DMS 273 (cell line): Measurements from ENCODE around the gene NBEA.
"Not testable (repeated sequence)": the region's sequence is repeated elsewhere in the genome, so short reads cannot be mapped to it uniquely, and the experiment has no call there.

Experiments used
- DNase-seq: peaks from one replicate; lab custom pipeline; 2025; ENCODE audit not compliant: unreplicated experiment; lab: John Stamatoyannopoulos, UW

NBEA gene

GRCh38 chr13:35621989-35622388 is 679.9 kb downstream of the NBEA start:
- no peak for DNase-seq

GRCh38 chr13:35629026-35629425 is 687.0 kb downstream of the NBEA start:
- DNase-seq, result peak; percentile 48

GRCh38 chr13:35630551-35631275 is 688.6 kb downstream of the NBEA start:
- peak; percentile 71 for DNase-seq

GRCh38 chr13:35631666-35632065 is 689.6 kb downstream of the NBEA start:
- DNase-seq, result no peak

GRCh38 chr13:35643625-35644024 is 701.6 kb downstream of the NBEA start:
- no peak for DNase-seq

GRCh38 chr13:35646056-35646774 is 704.1 kb downstream of the NBEA start:
- DNase-seq, result no peak

GRCh38 chr13:35648201-35648600 is 706.1 kb downstream of the NBEA start:
- DNase-seq, result no peak

- DNase-seq, result no peak
Measured at GRCh38 chr13:35649162-35649561, 707.1 kb downstream of the NBEA start.

GRCh38 chr13:35659796-35660195 is 717.7 kb downstream of the NBEA start:
- DNase-seq, result no peak

- DNase-seq, result no peak
Measured at GRCh38 chr13:35664747-35665146, 722.7 kb downstream of the NBEA start.

GRCh38 chr13:35669321-35669720 is 727.3 kb downstream of the NBEA start:
- DNase-seq, result no peak

GRCh38 chr13:35672611-35673010 is 730.5 kb downstream of the NBEA start:
- peak; percentile 85 for DNase-seq

GRCh38 chr13:35675651-35676050 is 733.6 kb downstream of the NBEA start:
- DNase-seq, result peak; percentile 76

- DNase-seq, result not testable (repeated sequence)
Measured at GRCh38 chr13:35677863-35678262, 735.8 kb downstream of the NBEA start.

GRCh38 chr13:35681685-35682084 is 739.6 kb downstream of the NBEA start:
- DNase-seq, result no peak

- no peak for DNase-seq
Measured at GRCh38 chr13:35684432-35684831, 742.4 kb downstream of the NBEA start.

GRCh38 chr13:35687336-35687735 is 745.3 kb downstream of the NBEA start:
- no peak for DNase-seq

- no peak for DNase-seq
Measured at GRCh38 chr13:35690581-35691207, 748.6 kb downstream of the NBEA start.

GRCh38 chr13:35693134-35693784 is 751.2 kb downstream of the NBEA start:
- no peak for DNase-seq

GRCh38 chr13:35694031-35694430 is 752.0 kb downstream of the NBEA start:
- no peak for DNase-seq
